HCT116 (cell line): ENCODE data around the gene VPS26B. TPM values are rescaled to one million over a fixed set of nuclear protein-coding genes. Genes with fewer than 3 reads are reported as not detected.

Experiments
- ATAC-seq: fragments of 200-7000 bp; cut with Tn5 transposase; 2 replicates; pipeline ENCODE4 v1.9.1; 2020; ENCODE audit warnings: mild to moderate bottlenecking, moderate library complexity
- BruUV-seq: library from RNA; stranded (reverse); fragments of 400-500 nt; replicated peaks from 2 replicates; lab custom pipeline; 2021; lab: Mats Ljungman, UMichigan
- CTCF ChIA-PET: fragments of 300-600 bp; sonication (Branson Sonifier 250); formaldehyde crosslinking; loops from one replicate; lab custom pipeline; 2021; ENCODE audit warnings: antibody characterized with exemption; lab: Charles Lee
- POLR2A ChIA-PET: fragments of 300-600, 350-600 bp; sonication (Branson Sonifier 250); formaldehyde crosslinking; loops from one replicate; lab custom pipeline; 2021; ENCODE audit warnings: antibody characterized with exemption; lab: Charles Lee
- RAD21 ChIA-PET, 2 experiments: fragments of 300-600 bp; sonication (Branson Sonifier 250); formaldehyde crosslinking; loops; one replicate each; lab custom pipeline; 2023; ENCODE audit warnings: low total read pairs in 2 of 2; ENCODE audit not compliant: uncharacterized antibody in 2 of 2, unreplicated experiment in 2 of 2, low non-redundant PET in 1 of 2; lab: Charles Lee
- DNase-seq: peaks from one replicate; pipeline ENCODE4 v3.0.0-alpha.2; 2010; ENCODE audit warnings: low read depth, low spot score
- H2AFZ ChIP-seq: fragments of 200-600 bp; shearing (Covaris generic), sonication (generic); 2 replicates; pipeline ENCODE4 v1.6.1; 2017; ENCODE audit warnings: low read depth, mixed run types, mixed read lengths, antibody characterized with exemption, low read length; ENCODE audit not compliant: poor library complexity, severe bottlenecking
- H3K27ac ChIP-seq: 2 replicates; pipeline ENCODE4 v1.5.1; 2012; ENCODE audit warnings: low read depth, low read length
- H3K27me3 ChIP-seq: fragments of 200-600 bp; sonication (generic); 2 replicates; pipeline ENCODE4 v1.6.1; 2016; ENCODE audit warnings: mixed run types, low read length, mixed read lengths; ENCODE audit not compliant: insufficient read depth
- H3K36me3 ChIP-seq, 2 experiments: fragments of 200-500 bp in 1 of 2; fragments of 200-600 bp in 1 of 2; sonication (Bioruptor generic) in 1 of 2; sonication (generic) in 1 of 2; 2 replicates each; pipeline versions ENCODE4 v1.5.1 to v1.6.1; 2014 to 2016; ENCODE audit warnings: low read length in 2 of 2, inconsistent platforms in 1 of 2, mixed read lengths in 1 of 2, mixed run types in 1 of 2; ENCODE audit not compliant: insufficient read depth in 2 of 2, control insufficient read depth in 1 of 2
- H3K4me1 ChIP-seq, 2 experiments: fragments of 200-600 bp in 1 of 2; sonication (generic) in 1 of 2; 2 replicates each; pipeline versions ENCODE4 v1.5.1 to v1.6.1; 2012 to 2017; ENCODE audit warnings: low read length in 2 of 2, inconsistent platforms in 1 of 2, mild to moderate bottlenecking in 1 of 2, mixed read lengths in 1 of 2, mixed run types in 1 of 2, moderate library complexity in 1 of 2; ENCODE audit not compliant: insufficient read depth in 2 of 2, control insufficient read depth in 1 of 2
- H3K4me2 ChIP-seq: fragments of 200-600 bp; sonication (generic); 2 replicates; pipeline ENCODE4 v1.6.1; 2017; ENCODE audit warnings: mixed run types, low read length, mixed read lengths
- H3K4me3 ChIP-seq, 2 experiments: fragments of 200-600 bp in 1 of 2; sonication (generic) in 1 of 2; replicated peaks in 1 of 2; 2 replicates each; pipeline ENCODE4 v1.5.1; 2011 to 2016; ENCODE audit warnings: low read length in 2 of 2, control low read depth in 1 of 2, low read depth in 1 of 2, mild to moderate bottlenecking in 1 of 2, mixed read lengths in 1 of 2, mixed run types in 1 of 2
- H3K79me2 ChIP-seq: fragments of 200-600 bp; sonication (generic); 2 replicates; pipeline ENCODE4 v1.6.1; 2017; ENCODE audit warnings: mild to moderate bottlenecking, mixed run types, low read length, moderate library complexity, mixed read lengths; ENCODE audit not compliant: insufficient read depth
- H3K9ac ChIP-seq: fragments of 200-600 bp; sonication (generic); 2 replicates; pipeline ENCODE4 v1.6.1; 2016; ENCODE audit warnings: low read length, mixed read lengths
- H3K9me2 ChIP-seq: fragments of 200-600 bp; sonication (generic), shearing (Covaris generic); 2 replicates; pipeline ENCODE4 v1.6.1; 2017; ENCODE audit warnings: mixed run types, mild to moderate bottlenecking, moderate library complexity; ENCODE audit not compliant: insufficient read depth
- H3K9me3 ChIP-seq, 2 experiments: fragments of 200-500 bp in 1 of 2; fragments of 200-600 bp in 1 of 2; sonication (Bioruptor generic) in 1 of 2; sonication (generic) in 1 of 2; 2 replicates each; pipeline ENCODE4 v1.6.1; 2014 to 2017; ENCODE audit warnings: low read length in 2 of 2, mixed read lengths in 2 of 2, inconsistent platforms in 1 of 2, low read depth in 1 of 2, mild to moderate bottlenecking in 1 of 2, mixed run types in 1 of 2, moderate library complexity in 1 of 2; ENCODE audit not compliant: control insufficient read depth in 1 of 2, insufficient read depth in 1 of 2
- H4K20me1 ChIP-seq: fragments of 200-600 bp; sonication (generic), shearing (Covaris generic); 2 replicates; pipeline ENCODE4 v1.6.1; 2017; ENCODE audit warnings: mixed run types, mild to moderate bottlenecking, moderate library complexity; ENCODE audit not compliant: insufficient read depth
- CEBPB ChIP-seq: IDR thresholded peaks from 2 replicates; pipeline ENCODE4 v1.6.1; 2012; ENCODE audit warnings: low read depth
- MAX ChIP-seq: IDR thresholded peaks from 2 replicates; pipeline ENCODE4 v1.6.1; 2012
- POLR2A ChIP-seq: IDR thresholded peaks from 2 replicates; pipeline ENCODE4 v1.7.0; 2011; ENCODE audit warnings: borderline replicate concordance; ENCODE audit not compliant: insufficient read depth, insufficient read length; ENCODE audit errors: extremely low read depth
- POLR2AphosphoS5 ChIP-seq: IDR thresholded peaks from 2 replicates; pipeline ENCODE4 v1.6.1; 2011; ENCODE audit warnings: mild to moderate bottlenecking, low read depth, low read length, moderate library complexity
- SRF ChIP-seq: IDR thresholded peaks from 2 replicates; pipeline ENCODE4 v1.6.1; 2012; ENCODE audit warnings: low read depth
- ZFX ChIP-seq: fragments of 450-650 bp; IDR thresholded peaks from 2 replicates; pipeline ENCODE4 v1.6.1; 2017
- intact Hi-C: fragments of 100-400 bp; cut with micrococcal nuclease; formaldehyde crosslinking; loops from 2 replicates; pipeline ENCODE4 v1.10.0; 2022
- total RNA-seq: library from RNA; stranded (reverse); gene quantifications from one replicate; pipeline ENCODE4 v1.2.1, GENCODE V29; 2021; ENCODE audit not compliant: unreplicated experiment
- TF ChIP-seq, protein P1 (sequence below): IDR thresholded peaks from 2 replicates; pipeline ENCODE4 v1.6.1; 2011; ENCODE audit warnings: mild to moderate bottlenecking, low read length, moderate library complexity; ENCODE audit not compliant: insufficient replicate concordance; ENCODE audit errors: extremely low read depth

Gene VPS26B
- total RNA-seq, 1 experiment from 2014 or later = 26.6 TPM

GRCh38 chr11:134294664-134295063 is 70.2 kb downstream of the VPS26B start:
- DNase-seq (no peak), ATAC-seq (no peak)
- H3K27ac ChIP-seq = no peak overlapping the region
- H3K36me3 ChIP-seq = no peaks in the 10 kb centered on the region
- ChIA-PET CTCF (no interaction called here), RAD21 (no interaction called here), POLR2A (no interaction called here)
- no peaks in the 10 kb centered on the region for H4K20me1 ChIP-seq
- no peaks in the 10 kb centered on the region for H3K9me3 ChIP-seq
- no peak overlapping the region for H3K4me2 ChIP-seq
- intact Hi-C loops = no loop called here
- H3K9ac ChIP-seq = no peak overlapping the region
- H3K27me3 ChIP-seq = no peaks in the 10 kb centered on the region
- H2AFZ ChIP-seq = no peak overlapping the region
- H3K4me3 ChIP-seq = no peak overlapping the region
- BruUV-seq = no TSS peak
- no peaks in the 10 kb centered on the region for H3K79me2 ChIP-seq
- H3K9me2 ChIP-seq = no peaks in the 10 kb centered on the region
- no peak for TF ChIP-seq POLR2AphosphoS5
- TF ChIP-seq CEBPB = no peak
- TF ChIP-seq MAX = no peak
- no peak for TF ChIP-seq POLR2A
- no peak for TF ChIP-seq ZFX
- TF ChIP-seq SRF = no peak
- TF ChIP-seq, protein P1, sequence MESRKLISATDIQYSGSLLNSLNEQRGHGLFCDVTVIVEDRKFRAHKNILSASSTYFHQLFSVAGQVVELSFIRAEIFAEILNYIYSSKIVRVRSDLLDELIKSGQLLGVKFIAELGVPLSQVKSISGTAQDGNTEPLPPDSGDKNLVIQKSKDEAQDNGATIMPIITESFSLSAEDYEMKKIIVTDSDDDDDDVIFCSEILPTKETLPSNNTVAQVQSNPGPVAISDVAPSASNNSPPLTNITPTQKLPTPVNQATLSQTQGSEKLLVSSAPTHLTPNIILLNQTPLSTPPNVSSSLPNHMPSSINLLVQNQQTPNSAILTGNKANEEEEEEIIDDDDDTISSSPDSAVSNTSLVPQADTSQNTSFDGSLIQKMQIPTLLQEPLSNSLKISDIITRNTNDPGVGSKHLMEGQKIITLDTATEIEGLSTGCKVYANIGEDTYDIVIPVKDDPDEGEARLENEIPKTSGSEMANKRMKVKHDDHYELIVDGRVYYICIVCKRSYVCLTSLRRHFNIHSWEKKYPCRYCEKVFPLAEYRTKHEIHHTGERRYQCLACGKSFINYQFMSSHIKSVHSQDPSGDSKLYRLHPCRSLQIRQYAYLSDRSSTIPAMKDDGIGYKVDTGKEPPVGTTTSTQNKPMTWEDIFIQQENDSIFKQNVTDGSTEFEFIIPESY = no peak
- no peaks in the 10 kb centered on the region for H3K4me1 ChIP-seq

Other genes starting within 250 kb of the VPS26B start
- gene JAM3, start 155.6 kb upstream of the VPS26B start, total RNA-seq = 0.25 TPM
- gene NCAPD3, start 704 bp upstream of the VPS26B start, total RNA-seq = 71.0 TPM
- 32.2 TPM for gene THYN1, start 28.7 kb downstream of the VPS26B start, total RNA-seq
- gene ACAD8, start 28.9 kb downstream of the VPS26B start, total RNA-seq = 21.0 TPM
- gene GLB1L3, start 51.7 kb downstream of the VPS26B start, total RNA-seq = not detected
- 27.1 TPM for gene GLB1L2, start 107.3 kb downstream of the VPS26B start, total RNA-seq
- gene B3GAT1, start 187.6 kb downstream of the VPS26B start, total RNA-seq = not detected